ENCODE data around the gene HSPB1. TPM values are rescaled to one million over a fixed set of nuclear protein-coding genes. Genes with fewer than 3 reads are reported as not detected.

HSPB1 gene
- polyA plus RNA-seq, 1 donor = 204 TPM

GRCh38 chr7:76317782-76318487 is 15.5 kb downstream of the HSPB1 start:
- Histone ChIP-seq H3K4me1 (ENCODE audit: control insufficient read depth, insufficient read depth, low read length) (peaks cover 10% of the 10 kb centered on the region), H3K27ac (ENCODE audit: low read length) (peak overlapping the region; percentile 94), H3K36me3 (ENCODE audit: control insufficient read depth, insufficient read depth, low read length) (no peaks in the 10 kb centered on the region), H3K27me3 (ENCODE audit: control insufficient read depth, insufficient read depth, low read length) (no peaks in the 10 kb centered on the region), H3K4me3 (ENCODE audit: low read length) (peak overlapping the region; percentile 72), H3K9me3 (ENCODE audit: control insufficient read depth, low read depth, low read length) (no peaks in the 10 kb centered on the region)
- peak; percentile 98 for DNase-seq
- WGBS (ENCODE audit: insufficient coverage, low lambda C conversion rate) = 0% methylated on average over 2 of the region's 50 CpGs

GRCh38 chr7:76318488-76319353 is 16.2 kb downstream of the HSPB1 start:
- Histone ChIP-seq H3K4me1 (ENCODE audit: control insufficient read depth, insufficient read depth, low read length) (peaks cover 10% of the 10 kb centered on the region), H3K27me3 (ENCODE audit: control insufficient read depth, insufficient read depth, low read length) (no peaks in the 10 kb centered on the region), H3K27ac (ENCODE audit: low read length) (peak overlapping the region; percentile 94), H3K9me3 (ENCODE audit: control insufficient read depth, low read depth, low read length) (no peaks in the 10 kb centered on the region), H3K36me3 (ENCODE audit: control insufficient read depth, insufficient read depth, low read length) (no peaks in the 10 kb centered on the region), H3K4me3 (ENCODE audit: low read length) (peak overlapping the region; percentile 72)
- WGBS (ENCODE audit: insufficient coverage, low lambda C conversion rate) = 0% methylated on average over 1 of the region's 25 CpGs
- peak; percentile 80 to 91 for DNase-seq

GRCh38 chr7:76325092-76325491 is 22.6 kb downstream of the HSPB1 start:
- peaks cover 36% of the 10 kb centered on the region for H3K36me3 ChIP-seq (ENCODE audit: control insufficient read depth, insufficient read depth, low read length)

GRCh38 chr7:76325811-76326210 is 23.3 kb downstream of the HSPB1 start:
- 100% methylated on average over 1 of the region's 5 CpGs for WGBS (ENCODE audit: insufficient coverage, low lambda C conversion rate)
- Histone ChIP-seq H3K27ac (ENCODE audit: low read length) (no peak overlapping the region), H3K9me3 (ENCODE audit: control insufficient read depth, low read depth, low read length) (no peaks in the 10 kb centered on the region), H3K4me3 (ENCODE audit: low read length) (no peak overlapping the region), H3K27me3 (ENCODE audit: control insufficient read depth, insufficient read depth, low read length) (no peaks in the 10 kb centered on the region), H3K36me3 (ENCODE audit: control insufficient read depth, insufficient read depth, low read length) (peaks cover 38% of the 10 kb centered on the region), H3K4me1 (ENCODE audit: control insufficient read depth, insufficient read depth, low read length) (no peaks in the 10 kb centered on the region)
- DNase-seq = no peak

More at GRCh38 chr7:76325092-76325491, 22.6 kb downstream of the HSPB1 start:
- H3K4me1 ChIP-seq (ENCODE audit: control insufficient read depth, insufficient read depth, low read length) = no peaks in the 10 kb centered on the region
- no peaks in the 10 kb centered on the region for H3K9me3 ChIP-seq (ENCODE audit: control insufficient read depth, low read depth, low read length)
- no peak overlapping the region for H3K4me3 ChIP-seq (ENCODE audit: low read length)
- no peaks in the 10 kb centered on the region for H3K27me3 ChIP-seq (ENCODE audit: control insufficient read depth, insufficient read depth, low read length)
- no peak for DNase-seq
- H3K27ac ChIP-seq (ENCODE audit: low read length) = no peak overlapping the region
- no CpG with 5 or more reads among the region's 11 CpGs for WGBS (ENCODE audit: insufficient coverage, low lambda C conversion rate)

GRCh38 chr7:76326646-76327233 is 24.3 kb downstream of the HSPB1 start:
- Histone ChIP-seq H3K36me3 (ENCODE audit: control insufficient read depth, insufficient read depth, low read length) (peaks cover 40% of the 10 kb centered on the region), H3K27ac (ENCODE audit: low read length) (no peak overlapping the region)

GRCh38 chr7:76327610-76328009 is 25.1 kb downstream of the HSPB1 start:
- no peak for DNase-seq
- Histone ChIP-seq H3K4me1 (ENCODE audit: control insufficient read depth, insufficient read depth, low read length) (no peaks in the 10 kb centered on the region), H3K9me3 (ENCODE audit: control insufficient read depth, low read depth, low read length) (peaks cover 2% of the 10 kb centered on the region), H3K27me3 (ENCODE audit: control insufficient read depth, insufficient read depth, low read length) (no peaks in the 10 kb centered on the region), H3K36me3 (ENCODE audit: control insufficient read depth, insufficient read depth, low read length) (peaks cover 44% of the 10 kb centered on the region), H3K27ac (ENCODE audit: low read length) (no peak overlapping the region), H3K4me3 (ENCODE audit: low read length) (no peak overlapping the region)
- WGBS (ENCODE audit: insufficient coverage, low lambda C conversion rate) = no CpG with 5 or more reads among the region's 7 CpGs

More at GRCh38 chr7:76326646-76327233, 24.3 kb downstream of the HSPB1 start:
- Histone ChIP-seq H3K27me3 (ENCODE audit: control insufficient read depth, insufficient read depth, low read length) (no peaks in the 10 kb centered on the region), H3K4me3 (ENCODE audit: low read length) (no peak overlapping the region), H3K9me3 (ENCODE audit: control insufficient read depth, low read depth, low read length) (peaks cover 2% of the 10 kb centered on the region), H3K4me1 (ENCODE audit: control insufficient read depth, insufficient read depth, low read length) (no peaks in the 10 kb centered on the region)
- DNase-seq = no peak
- no CpG with 5 or more reads among the region's 5 CpGs for WGBS (ENCODE audit: insufficient coverage, low lambda C conversion rate)

GRCh38 chr7:76328389-76328788 is 25.9 kb downstream of the HSPB1 start:
- no CpG with 5 or more reads among the region's 15 CpGs for WGBS (ENCODE audit: insufficient coverage, low lambda C conversion rate)
- Histone ChIP-seq H3K36me3 (ENCODE audit: control insufficient read depth, insufficient read depth, low read length) (peaks cover 44% of the 10 kb centered on the region), H3K9me3 (ENCODE audit: control insufficient read depth, low read depth, low read length) (peaks cover 2% of the 10 kb centered on the region), H3K27ac (ENCODE audit: low read length) (no peak overlapping the region), H3K27me3 (ENCODE audit: control insufficient read depth, insufficient read depth, low read length) (no peaks in the 10 kb centered on the region), H3K4me3 (ENCODE audit: low read length) (no peak overlapping the region), H3K4me1 (ENCODE audit: control insufficient read depth, insufficient read depth, low read length) (no peaks in the 10 kb centered on the region)
- no peak for DNase-seq

- H3K4me3 ChIP-seq (ENCODE audit: low read length) = no peak overlapping the region
- peaks cover 2% of the 10 kb centered on the region for H3K9me3 ChIP-seq (ENCODE audit: control insufficient read depth, low read depth, low read length)
- no CpG with 5 or more reads among the region's 29 CpGs for WGBS (ENCODE audit: insufficient coverage, low lambda C conversion rate)
- H3K36me3 ChIP-seq (ENCODE audit: control insufficient read depth, insufficient read depth, low read length) = peaks cover 44% of the 10 kb centered on the region
- H3K27me3 ChIP-seq (ENCODE audit: control insufficient read depth, insufficient read depth, low read length) = no peaks in the 10 kb centered on the region
- H3K27ac ChIP-seq (ENCODE audit: low read length) = no peak overlapping the region
- DNase-seq = no peak
- H3K4me1 ChIP-seq (ENCODE audit: control insufficient read depth, insufficient read depth, low read length) = no peaks in the 10 kb centered on the region
Observed at GRCh38 chr7:76329479-76329878, 27.0 kb downstream of the HSPB1 start.

GRCh38 chr7:76330261-76330660 is 27.8 kb downstream of the HSPB1 start:
- Histone ChIP-seq H3K27ac (ENCODE audit: low read length) (no peak overlapping the region), H3K27me3 (ENCODE audit: control insufficient read depth, insufficient read depth, low read length) (no peaks in the 10 kb centered on the region), H3K9me3 (ENCODE audit: control insufficient read depth, low read depth, low read length) (peaks cover 2% of the 10 kb centered on the region), H3K4me1 (ENCODE audit: control insufficient read depth, insufficient read depth, low read length) (no peaks in the 10 kb centered on the region), H3K4me3 (ENCODE audit: low read length) (no peak overlapping the region), H3K36me3 (ENCODE audit: control insufficient read depth, insufficient read depth, low read length) (peaks cover 42% of the 10 kb centered on the region)
- WGBS (ENCODE audit: insufficient coverage, low lambda C conversion rate) = no CpG with 5 or more reads among the region's 4 CpGs
- no peak for DNase-seq

GRCh38 chr7:76330673-76331072 is 28.2 kb downstream of the HSPB1 start:
- no peak for DNase-seq
- H3K4me3 ChIP-seq (ENCODE audit: low read length) = no peak overlapping the region
- H3K4me1 ChIP-seq (ENCODE audit: control insufficient read depth, insufficient read depth, low read length) = no peaks in the 10 kb centered on the region
- no peak overlapping the region for H3K27ac ChIP-seq (ENCODE audit: low read length)
- H3K9me3 ChIP-seq (ENCODE audit: control insufficient read depth, low read depth, low read length) = peaks cover 2% of the 10 kb centered on the region
- H3K27me3 ChIP-seq (ENCODE audit: control insufficient read depth, insufficient read depth, low read length) = no peaks in the 10 kb centered on the region
- 100% methylated on average over 1 of the region's 5 CpGs for WGBS (ENCODE audit: insufficient coverage, low lambda C conversion rate)
- peaks cover 38% of the 10 kb centered on the region for H3K36me3 ChIP-seq (ENCODE audit: control insufficient read depth, insufficient read depth, low read length)
